Measurements from ENCODE around the gene GNA15.

GNA15 gene

GRCh38 chr19:3203805-3204645 is 68.2 kb downstream of the GNA15 start:
- Histone ChIP-seq H3K36me3 (ENCODE audit: control insufficient read depth, low read length) (peaks cover 44% of the 10 kb centered on the region), H3K9me2 (replicated peaks; ENCODE audit: control insufficient read depth, low read length) (no peaks in the 10 kb centered on the region), H3F3A (ENCODE audit: control insufficient read depth, insufficient read depth) (no peaks in the 10 kb centered on the region), H3K79me2 (ENCODE audit: control insufficient read depth, low read length) (no peaks in the 10 kb centered on the region), H3K27ac (ENCODE audit: low read depth, low read length) (no peak overlapping the region), H3K9me3 (ENCODE audit: control insufficient read depth, insufficient read depth, low read length) (no peaks in the 10 kb centered on the region), H3K4me2 (ENCODE audit: low read length) (no peak overlapping the region), H3K4me1 (ENCODE audit: control insufficient read depth, low read length) (no peaks in the 10 kb centered on the region), H3K4me3 (ENCODE audit: low read length) (no peak overlapping the region), H4K20me1 (ENCODE audit: control insufficient read depth, insufficient read depth, low read depth, low read length) (0 out of 2 replicates have a peak, but pooled peaks cover 3% of the 10 kb centered on the region), H3K27me3 (ENCODE audit: control insufficient read depth, low read length) (no peaks in the 10 kb centered on the region)
- TF ChIP-seq, protein P1, sequence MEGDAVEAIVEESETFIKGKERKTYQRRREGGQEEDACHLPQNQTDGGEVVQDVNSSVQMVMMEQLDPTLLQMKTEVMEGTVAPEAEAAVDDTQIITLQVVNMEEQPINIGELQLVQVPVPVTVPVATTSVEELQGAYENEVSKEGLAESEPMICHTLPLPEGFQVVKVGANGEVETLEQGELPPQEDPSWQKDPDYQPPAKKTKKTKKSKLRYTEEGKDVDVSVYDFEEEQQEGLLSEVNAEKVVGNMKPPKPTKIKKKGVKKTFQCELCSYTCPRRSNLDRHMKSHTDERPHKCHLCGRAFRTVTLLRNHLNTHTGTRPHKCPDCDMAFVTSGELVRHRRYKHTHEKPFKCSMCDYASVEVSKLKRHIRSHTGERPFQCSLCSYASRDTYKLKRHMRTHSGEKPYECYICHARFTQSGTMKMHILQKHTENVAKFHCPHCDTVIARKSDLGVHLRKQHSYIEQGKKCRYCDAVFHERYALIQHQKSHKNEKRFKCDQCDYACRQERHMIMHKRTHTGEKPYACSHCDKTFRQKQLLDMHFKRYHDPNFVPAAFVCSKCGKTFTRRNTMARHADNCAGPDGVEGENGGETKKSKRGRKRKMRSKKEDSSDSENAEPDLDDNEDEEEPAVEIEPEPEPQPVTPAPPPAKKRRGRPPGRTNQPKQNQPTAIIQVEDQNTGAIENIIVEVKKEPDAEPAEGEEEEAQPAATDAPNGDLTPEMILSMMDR (IDR thresholded peaks at IDR 0.05; ENCODE audit: low read depth, low read length, poor library complexity, severe bottlenecking): no peak
- no peak for TF ChIP-seq EZH2phosphoT487 (IDR thresholded peaks at IDR 0.05; ENCODE audit: borderline replicate concordance, low read length)

DNA sequence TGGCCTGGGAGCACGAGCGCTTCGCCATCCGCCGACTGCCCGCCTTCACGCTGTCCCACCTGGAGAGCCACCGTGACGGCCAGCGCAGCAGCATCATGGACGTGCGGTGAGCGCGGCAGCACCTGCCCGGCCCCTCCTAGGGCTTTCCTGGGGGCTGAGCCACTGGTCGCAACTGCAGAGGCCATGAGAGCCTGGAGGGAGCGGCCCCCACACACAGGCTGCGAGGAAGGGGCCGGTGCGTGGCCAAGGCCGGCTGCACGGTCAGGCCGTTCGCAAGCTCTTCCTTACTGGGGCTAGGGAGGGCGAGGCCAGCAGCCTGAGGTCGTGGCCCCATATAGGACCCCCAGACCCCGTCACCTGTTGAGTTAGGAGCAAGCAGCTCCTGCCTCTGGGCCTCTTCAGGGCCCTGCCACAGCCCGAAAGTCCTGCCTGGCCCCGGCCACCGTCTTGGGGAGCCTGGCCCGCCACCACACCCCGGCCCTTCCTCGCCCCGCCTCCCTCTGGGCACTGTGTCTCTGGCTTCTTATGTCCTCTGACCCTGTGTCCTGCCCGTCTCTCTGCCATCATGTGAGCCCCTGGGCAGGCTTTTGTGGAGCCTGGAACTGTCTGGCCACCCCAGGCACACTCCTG is 68.9 kb downstream of the GNA15 start:
- no peak for TF ChIP-seq EZH2phosphoT487 (IDR thresholded peaks at IDR 0.05; ENCODE audit: borderline replicate concordance, low read length)
- TF ChIP-seq, protein P1 (IDR thresholded peaks at IDR 0.05; ENCODE audit: low read depth, low read length, poor library complexity, severe bottlenecking): no peak
- H3K79me2 ChIP-seq (ENCODE audit: control insufficient read depth, low read length): no peaks in the 10 kb centered on the region
- H3K36me3 ChIP-seq (ENCODE audit: control insufficient read depth, low read length): peaks cover 41% of the 10 kb centered on the region
- no peak overlapping the region for H3K4me2 ChIP-seq (ENCODE audit: low read length)
- no peaks in the 10 kb centered on the region for H3K27me3 ChIP-seq (ENCODE audit: control insufficient read depth, low read length)
- H3K4me3 ChIP-seq (ENCODE audit: low read length): no peak overlapping the region
- no peaks in the 10 kb centered on the region for H3K4me1 ChIP-seq (ENCODE audit: control insufficient read depth, low read length)
- 0 out of 2 replicates have a peak, but pooled peaks cover 3% of the 10 kb centered on the region for H4K20me1 ChIP-seq (ENCODE audit: control insufficient read depth, insufficient read depth, low read depth, low read length)
- H3K9me2 ChIP-seq (replicated peaks; ENCODE audit: control insufficient read depth, low read length): no peaks in the 10 kb centered on the region
- H3K9me3 ChIP-seq (ENCODE audit: control insufficient read depth, insufficient read depth, low read length): no peaks in the 10 kb centered on the region
- no peaks in the 10 kb centered on the region for H3F3A ChIP-seq (ENCODE audit: control insufficient read depth, insufficient read depth)
- H3K27ac ChIP-seq (ENCODE audit: low read depth, low read length): no peak overlapping the region

DNA sequence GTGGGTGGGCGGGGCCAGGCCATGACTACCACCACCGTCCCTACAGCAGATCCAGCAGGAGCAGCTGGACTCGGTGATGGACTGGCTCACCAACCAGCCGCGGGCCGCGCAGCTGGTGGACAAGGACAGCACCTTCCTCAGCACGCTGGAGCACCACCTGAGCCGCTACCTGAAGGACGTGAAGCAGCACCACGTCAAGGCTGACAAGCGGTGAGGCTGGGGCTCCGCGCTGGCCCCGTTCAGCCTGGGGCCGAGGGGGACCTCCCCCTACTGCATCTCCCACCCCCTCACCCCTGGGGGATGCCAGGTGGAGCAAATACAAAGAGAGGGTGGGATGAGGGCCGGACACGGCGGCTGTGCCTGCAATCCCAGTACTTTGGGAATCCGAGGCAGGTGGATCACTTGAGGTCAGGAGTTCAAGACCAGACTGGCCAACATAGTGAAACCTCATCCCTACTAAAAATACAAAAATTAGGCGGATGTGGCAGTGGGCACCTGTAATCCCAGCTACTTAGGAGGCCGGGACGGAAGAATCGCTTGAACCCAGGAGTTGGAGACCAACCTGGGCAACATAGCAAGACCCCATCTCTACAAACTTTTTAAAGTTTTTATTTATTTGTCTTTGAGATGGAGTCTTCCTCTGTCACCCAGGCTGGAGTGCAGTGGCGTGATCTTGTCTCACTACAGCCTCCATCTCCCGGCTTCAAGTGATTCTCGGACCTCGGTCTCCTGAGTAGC is 70.6 kb downstream of the GNA15 start:
- H4K20me1 ChIP-seq (ENCODE audit: control insufficient read depth, insufficient read depth, low read depth, low read length): 0 out of 2 replicates have a peak, but pooled peaks cover 3% of the 10 kb centered on the region
- no peaks in the 10 kb centered on the region for H3K79me2 ChIP-seq (ENCODE audit: control insufficient read depth, low read length)
- no peaks in the 10 kb centered on the region for H3K4me1 ChIP-seq (ENCODE audit: control insufficient read depth, low read length)
- TF ChIP-seq, protein P1 (IDR thresholded peaks at IDR 0.05; ENCODE audit: low read depth, low read length, poor library complexity, severe bottlenecking): no peak
- TF ChIP-seq EZH2phosphoT487 (IDR thresholded peaks at IDR 0.05; ENCODE audit: borderline replicate concordance, low read length): no peak
- H3K27ac ChIP-seq (ENCODE audit: low read depth, low read length): no peak overlapping the region
- no peaks in the 10 kb centered on the region for H3K9me2 ChIP-seq (replicated peaks; ENCODE audit: control insufficient read depth, low read length)
- H3K4me2 ChIP-seq (ENCODE audit: low read length): no peak overlapping the region
- H3F3A ChIP-seq (ENCODE audit: control insufficient read depth, insufficient read depth): no peaks in the 10 kb centered on the region
- H3K36me3 ChIP-seq (ENCODE audit: control insufficient read depth, low read length): peaks cover 35% of the 10 kb centered on the region
- no peaks in the 10 kb centered on the region for H3K9me3 ChIP-seq (ENCODE audit: control insufficient read depth, insufficient read depth, low read length)
- H3K4me3 ChIP-seq (ENCODE audit: low read length): no peak overlapping the region
- H3K27me3 ChIP-seq (ENCODE audit: control insufficient read depth, low read length): no peaks in the 10 kb centered on the region
